ELF-1 (cell line): ENCODE data around the gene USP36.
"Not testable (repeated sequence)": the region's sequence is repeated elsewhere in the genome, so short reads cannot be mapped to it uniquely, and the experiment has no call there.

Source experiments
- DNase-seq: peaks from one replicate; pipeline ENCODE4 v3.0.0-alpha.2; 2016; ENCODE audit warnings: low read depth, low spot score

The USP36 gene

GRCh38 chr17:78771758-78772382 is 68.7 kb downstream of the USP36 start:
- no peak for DNase-seq

- DNase-seq: no peak
Measured at GRCh38 chr17:78769196-78769773, 71.3 kb downstream of the USP36 start.

- DNase-seq: no peak
Measured at GRCh38 chr17:78767806-78768205, 72.8 kb downstream of the USP36 start.

- DNase-seq: no peak
Measured at GRCh38 chr17:78766743-78767294, 73.8 kb downstream of the USP36 start.

GRCh38 chr17:78766225-78766624 is 74.4 kb downstream of the USP36 start:
- peak; percentile 44 for DNase-seq

GRCh38 chr17:78765821-78766220 is 74.8 kb downstream of the USP36 start:
- DNase-seq: peak; percentile 23

- no peak for DNase-seq
Measured at GRCh38 chr17:78764871-78765270, 75.7 kb downstream of the USP36 start.

- DNase-seq: no peak
Measured at GRCh38 chr17:78763561-78763960, 77.1 kb downstream of the USP36 start.

GRCh38 chr17:78761789-78762406 is 78.7 kb downstream of the USP36 start:
- no peak for DNase-seq

GRCh38 chr17:78759969-78760352 is 80.7 kb downstream of the USP36 start:
- no peak for DNase-seq

- DNase-seq: no peak
Measured at GRCh38 chr17:78759203-78759968, 81.2 kb downstream of the USP36 start.

- DNase-seq: no peak
Measured at GRCh38 chr17:78753316-78754250, 87.0 kb downstream of the USP36 start.

GRCh38 chr17:78751447-78752161 is 89.0 kb downstream of the USP36 start:
- DNase-seq: no peak

- not testable (repeated sequence) for DNase-seq
Measured at GRCh38 chr17:78751000-78751399, 89.6 kb downstream of the USP36 start.

GRCh38 chr17:78748730-78749317 is 91.8 kb downstream of the USP36 start:
- DNase-seq: no peak

GRCh38 chr17:78748048-78748729 is 92.4 kb downstream of the USP36 start:
- no peak for DNase-seq

- DNase-seq: no peak
Measured at GRCh38 chr17:78747488-78747887, 93.1 kb downstream of the USP36 start.

GRCh38 chr17:78746949-78747269 is 93.7 kb downstream of the USP36 start:
- DNase-seq: no peak

- DNase-seq: no peak
Measured at GRCh38 chr17:78746263-78746948, 94.2 kb downstream of the USP36 start.
